Transverse colon (tissue), 4 donors: ENCODE data around the gene HERPUD1. TPM values are rescaled to one million over a fixed set of nuclear protein-coding genes. Genes with fewer than 3 reads are reported as not detected.

Experiments
- DNase-seq: peaks from one replicate; pipeline ENCODE4 v3.0.0-alpha.2; 2019
- H3K27ac ChIP-seq, 4 donors: fragments of 200-600 bp; sonication (generic); 2 replicates each; pipeline ENCODE4 v1.5.1; 2016 to 2018; ENCODE audit warnings: inconsistent platforms in 4 of 4
- H3K27me3 ChIP-seq: fragments of 200-600 bp; sonication (generic); 2 replicates; pipeline ENCODE4 v1.5.1; 2017; ENCODE audit warnings: inconsistent platforms
- H3K36me3 ChIP-seq, 4 donors: fragments of 200-600 bp; sonication (generic); 2 replicates each; pipeline ENCODE4 v1.5.1; 2017 to 2019; ENCODE audit warnings: inconsistent platforms in 4 of 4
- H3K4me1 ChIP-seq, 4 donors: fragments of 200-600 bp; sonication (generic); 2 replicates each; pipeline ENCODE4 v1.5.1; 2017 to 2020; ENCODE audit warnings: inconsistent platforms in 4 of 4
- H3K4me3 ChIP-seq, 4 donors: fragments of 200-600 bp; sonication (generic); 1 replicate in 1 of 4; 2 replicates in 3 of 4; pipeline versions ENCODE4 v1.5.1 to v1.6.1; 2017 to 2019; ENCODE audit warnings: inconsistent platforms in 4 of 4
- H3K9me3 ChIP-seq, 2 donors: fragments of 200-600 bp; sonication (generic); 2 replicates each; pipeline ENCODE4 v1.5.1; 2017 to 2019; ENCODE audit warnings: inconsistent platforms in 2 of 2
- CTCF ChIP-seq, 5 experiments: fragments of 200-600 bp in 3 of 5; fragments of 450-650 bp in 2 of 5; sonication (generic) in 3 of 5; IDR thresholded peaks; 1 replicate in 2 of 5; 2 replicates in 3 of 5; pipeline ENCODE4 v1.5.1; 2016 to 2017; ENCODE audit warnings: antibody characterized with exemption in 5 of 5, inconsistent platforms in 3 of 5, mild to moderate bottlenecking in 2 of 5, moderate library complexity in 1 of 5
- EP300 ChIP-seq: sonication (generic); formaldehyde crosslinking; IDR thresholded peaks from one replicate; pipeline ENCODE4 v1.6.1; 2017; ENCODE audit warnings: antibody characterized with exemption, low read depth
- POLR2A ChIP-seq: fragments of 450-650 bp; IDR thresholded peaks from one replicate; pipeline ENCODE4 v1.6.1; 2016; ENCODE audit warnings: antibody characterized with exemption, mild to moderate bottlenecking, moderate library complexity
- POLR2AphosphoS5 ChIP-seq, 3 donors: sonication (generic); formaldehyde crosslinking; IDR thresholded peaks; one replicate each; pipeline ENCODE4 v1.6.1; 2016; ENCODE audit warnings: antibody characterized with exemption in 3 of 3
- WGBS, 2 donors: methylation state at CpG; one replicate each; pipeline ENCODE4 v1.1.5; 2018; ENCODE audit warnings: low coverage in 1 of 2; 5-methylcytosine and 5-hydroxymethylcytosine counted together
- in situ Hi-C, 4 donors: fragments of 200-750 bp; cut with MboI; loops; one replicate each; pipeline versions ENCODE4 v1.15.0 to v1.15.1; 2017; ENCODE audit warnings: low sequenced_read_pairs in 3 of 4, low pct_ligation_motif_present in 1 of 4, low pct_unique_long_range_greater_than_20kb in 1 of 4
- intact Hi-C: fragments of 100-400 bp; cut with DNase I; formaldehyde crosslinking; loops from one replicate; pipeline ENCODE4 v1.15.1; 2023; ENCODE audit warnings: low total_unique reads
- total RNA-seq, 4 donors: library from RNA; depleted of rRNA; stranded (reverse); fragments of >200 nt; gene quantifications; one replicate each; pipeline ENCODE4 v1.1.0, GENCODE V29; 2016

HERPUD1 gene
- total RNA-seq, 4 donors from 2014 or later = 64.1 to 335 (median 186) TPM

- Histone ChIP-seq H3K4me3 (no peak overlapping the region), H3K27ac (no peak overlapping the region), H3K27me3 (no peaks in the 10 kb centered on the region), H3K9me3 (no peaks in the 10 kb centered on the region), H3K36me3 (no peaks in the 10 kb centered on the region), H3K4me1 (no peaks in the 10 kb centered on the region)
- TF ChIP-seq POLR2AphosphoS5 (IDR thresholded peaks at IDR 0.05) = no peak
- no peak for TF ChIP-seq POLR2A
- TF ChIP-seq CTCF (IDR thresholded peaks at IDR 0.05) = no peak
- TF ChIP-seq EP300 = no peak
- 79 to 87% methylated on average over 3 to 6 of the region's 6 CpGs for WGBS, 2 donors
- in situ Hi-C loops = loop anchor here in 1 of 4 donors (10.0 kb wide), 1 partner anchor 68 kb away; no protein-coding TSS in a partner anchor
- no peak for DNase-seq
- intact Hi-C loops = no loop called here
Measured at GRCh38 chr16:56977216-56977615, 45.3 kb downstream of the HERPUD1 start.

GRCh38 chr16:56977823-56978430 is 46.0 kb downstream of the HERPUD1 start:
- H3K9me3 ChIP-seq = no peaks in the 10 kb centered on the region
- H3K27ac ChIP-seq = no peak overlapping the region
- H3K27me3 ChIP-seq = no peaks in the 10 kb centered on the region
- WGBS, 2 donors = 82 to 88% methylated on average over 2 to 11 of the region's 11 CpGs
- no peak for TF ChIP-seq POLR2A
- no peak for TF ChIP-seq EP300
- no peak for TF ChIP-seq POLR2AphosphoS5 (IDR thresholded peaks at IDR 0.05)
- no peak for TF ChIP-seq CTCF (IDR thresholded peaks at IDR 0.05)
- no peak overlapping the region for H3K4me3 ChIP-seq
- DNase-seq = no peak
- peaks cover 0 to 1% (median 0%) of the 10 kb centered on the region in 4 donors for H3K4me1 ChIP-seq
- in situ Hi-C loops (loop anchor here in 1 of 4 donors (10.0 kb wide), 1 partner anchor 67 kb away; no protein-coding TSS in a partner anchor), intact Hi-C loops (no loop called here)
- no peaks in the 10 kb centered on the region for H3K36me3 ChIP-seq

- Histone ChIP-seq H3K4me1 (peaks cover 0 to 22% (median 12%) of the 10 kb centered on the region in 4 donors), H3K4me3 (no peak overlapping the region), H3K27me3 (no peaks in the 10 kb centered on the region), H3K9me3 (no peaks in the 10 kb centered on the region), H3K36me3 (no peaks in the 10 kb centered on the region), H3K27ac (no peak overlapping the region)
- TF ChIP-seq CTCF (IDR thresholded peaks at IDR 0.05) = no peak
- no peak for TF ChIP-seq POLR2AphosphoS5 (IDR thresholded peaks at IDR 0.05)
- TF ChIP-seq POLR2A = no peak
- TF ChIP-seq EP300 = no peak
- 89% methylated on average over 4 of the region's 4 CpGs; no CpG with 5 or more reads in 1 of the 2 donors for WGBS, 2 donors
- intact Hi-C loops (no loop called here), in situ Hi-C loops (no loop called here)
- no peak for DNase-seq
Measured at GRCh38 chr16:56980201-56980535, 48.2 kb downstream of the HERPUD1 start.

- TF ChIP-seq POLR2AphosphoS5 (IDR thresholded peaks at IDR 0.05) (no peak), EP300 (no peak), POLR2A (no peak), CTCF (IDR thresholded peaks at IDR 0.05) (no peak)
- intact Hi-C loops (no loop called here), in situ Hi-C loops (no loop called here)
- no peaks in the 10 kb centered on the region for H3K27me3 ChIP-seq
- no peak for DNase-seq
- H3K4me1 ChIP-seq = peaks cover 0 to 31% (median 20%) of the 10 kb centered on the region in 4 donors
- WGBS, 2 donors = 73 to 76% methylated on average over 11 to 16 of the region's 16 CpGs
- no peaks in the 10 kb centered on the region for H3K9me3 ChIP-seq
- no peaks in the 10 kb centered on the region for H3K36me3 ChIP-seq
- no peak overlapping the region for H3K27ac ChIP-seq
- no peak overlapping the region for H3K4me3 ChIP-seq
Measured at GRCh38 chr16:56980792-56981724, 49.1 kb downstream of the HERPUD1 start.
